Measurements from ENCODE around the gene PARN.
A peak's percentile ranks its signal among the peaks of the same experiment; 100 is the strongest.

PARN gene

DNA sequence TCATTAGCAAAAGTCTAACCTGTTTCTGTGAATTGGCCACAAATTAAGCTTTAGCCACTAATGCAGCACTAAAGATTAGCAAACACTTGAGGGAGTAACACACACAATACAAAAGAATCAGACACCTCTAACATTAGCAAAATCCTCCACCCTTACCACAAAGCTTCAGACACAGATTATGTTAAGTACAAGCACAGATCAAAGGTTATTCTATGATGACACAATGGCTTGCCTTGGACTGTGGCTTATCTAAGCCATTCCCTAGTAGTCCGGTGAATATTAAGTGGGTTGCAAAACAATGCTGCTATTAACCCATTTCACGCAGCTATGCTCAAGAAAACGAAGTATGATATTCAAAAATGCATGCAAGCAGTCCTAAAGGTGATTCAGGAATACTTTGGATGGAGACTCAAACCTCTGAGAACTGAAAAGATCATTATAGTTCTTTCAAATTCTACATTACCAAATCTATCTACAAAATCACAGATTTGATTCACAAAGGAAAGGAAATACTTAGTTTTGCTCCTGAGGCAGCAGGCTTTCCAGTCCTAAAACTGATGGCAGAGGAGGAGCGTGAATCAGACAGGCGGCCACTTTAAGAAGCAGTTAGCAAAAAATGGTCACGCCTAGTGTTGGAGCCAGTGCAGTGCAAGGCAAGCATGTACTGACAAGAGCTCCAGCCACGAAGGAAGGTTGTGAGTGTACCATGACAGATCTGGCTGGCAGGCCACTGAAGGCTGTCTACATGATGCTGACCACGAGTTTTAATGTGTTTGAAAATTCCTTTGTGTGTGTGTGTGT, 67.2 kb downstream of the PARN start:
- TF ChIP-seq, protein P1, sequence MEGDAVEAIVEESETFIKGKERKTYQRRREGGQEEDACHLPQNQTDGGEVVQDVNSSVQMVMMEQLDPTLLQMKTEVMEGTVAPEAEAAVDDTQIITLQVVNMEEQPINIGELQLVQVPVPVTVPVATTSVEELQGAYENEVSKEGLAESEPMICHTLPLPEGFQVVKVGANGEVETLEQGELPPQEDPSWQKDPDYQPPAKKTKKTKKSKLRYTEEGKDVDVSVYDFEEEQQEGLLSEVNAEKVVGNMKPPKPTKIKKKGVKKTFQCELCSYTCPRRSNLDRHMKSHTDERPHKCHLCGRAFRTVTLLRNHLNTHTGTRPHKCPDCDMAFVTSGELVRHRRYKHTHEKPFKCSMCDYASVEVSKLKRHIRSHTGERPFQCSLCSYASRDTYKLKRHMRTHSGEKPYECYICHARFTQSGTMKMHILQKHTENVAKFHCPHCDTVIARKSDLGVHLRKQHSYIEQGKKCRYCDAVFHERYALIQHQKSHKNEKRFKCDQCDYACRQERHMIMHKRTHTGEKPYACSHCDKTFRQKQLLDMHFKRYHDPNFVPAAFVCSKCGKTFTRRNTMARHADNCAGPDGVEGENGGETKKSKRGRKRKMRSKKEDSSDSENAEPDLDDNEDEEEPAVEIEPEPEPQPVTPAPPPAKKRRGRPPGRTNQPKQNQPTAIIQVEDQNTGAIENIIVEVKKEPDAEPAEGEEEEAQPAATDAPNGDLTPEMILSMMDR (IDR thresholded peaks at IDR 0.05), result no peak
- Histone ChIP-seq H3K27ac (no peak overlapping the region), H3K4me3 (no peak overlapping the region)
- DNase-seq (ENCODE audit: low spot score), result no peak

DNA sequence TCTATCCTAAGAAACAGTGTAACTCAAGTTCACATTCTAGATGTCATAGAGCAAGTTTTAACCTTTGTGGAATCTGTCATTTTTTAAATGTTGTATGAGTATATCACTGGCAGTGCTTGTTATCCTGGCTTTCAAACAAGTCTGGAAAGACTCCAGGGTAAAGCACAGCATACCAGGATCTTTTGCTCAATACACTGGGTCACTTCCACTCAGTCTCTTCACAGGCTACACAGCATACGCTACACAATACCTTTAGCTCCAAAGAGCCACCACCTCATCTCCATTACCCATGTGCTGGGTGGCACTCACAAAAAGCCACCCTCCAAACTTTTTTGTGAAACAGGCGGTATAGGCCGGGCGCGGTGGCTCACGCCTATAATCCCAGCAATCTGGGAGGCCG, 69.5 kb downstream of the PARN start:
- TF ChIP-seq, protein P1 (IDR thresholded peaks at IDR 0.05), result no peak
- Histone ChIP-seq H3K4me3 (no peak overlapping the region), H3K27ac (peak overlapping the region in 1 of 2 donors; percentile 69)
- no peak for DNase-seq (ENCODE audit: low spot score)

DNA sequence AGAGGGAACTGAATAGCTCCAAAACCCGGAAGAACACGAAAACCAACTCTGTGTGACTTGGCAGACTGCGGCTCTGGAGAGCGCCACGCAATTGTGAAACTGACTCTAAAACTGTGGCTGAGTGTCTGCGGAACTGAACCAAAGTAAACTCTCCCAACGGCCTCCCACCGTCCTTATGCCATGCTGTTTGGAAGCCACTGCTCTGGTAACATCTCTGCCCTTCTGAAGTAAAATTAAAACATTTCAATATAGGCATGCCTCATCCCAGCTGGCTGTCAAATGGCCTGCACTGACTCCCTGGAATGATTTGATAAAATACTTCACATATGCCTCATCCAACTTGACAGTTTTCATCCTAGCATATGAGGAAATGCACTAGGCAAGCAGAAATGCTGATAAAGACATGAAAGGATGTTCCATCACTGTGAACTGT, 70.2 kb downstream of the PARN start:
- TF ChIP-seq, protein P1 (IDR thresholded peaks at IDR 0.05), result no peak
- peak overlapping the region in 1 of 2 donors; percentile 69 for H3K27ac ChIP-seq
- H3K4me3 ChIP-seq, result peak overlapping the region; percentile 32
- no peak for DNase-seq (ENCODE audit: low spot score)

DNA sequence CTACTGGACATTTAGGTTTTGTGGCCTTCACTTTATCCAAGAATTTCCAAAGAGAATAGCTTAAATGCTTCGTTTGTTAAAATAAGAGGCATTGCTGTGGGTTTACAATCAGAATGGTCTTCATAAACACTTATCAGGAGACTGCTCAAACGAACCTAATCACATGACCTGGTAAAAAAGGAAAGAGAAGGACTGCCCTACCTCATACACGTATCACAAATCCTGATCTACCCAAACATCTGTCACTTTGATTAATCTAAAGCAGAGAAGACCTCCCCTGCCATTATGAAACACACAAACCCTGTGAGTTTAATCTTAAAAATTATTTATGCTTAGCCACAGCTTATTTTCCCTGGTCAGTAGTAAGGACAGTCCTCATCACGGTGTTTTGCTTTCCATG, 76.6 kb downstream of the PARN start:
- H3K4me3 ChIP-seq, result no peak overlapping the region
- no peak overlapping the region for H3K27ac ChIP-seq
- TF ChIP-seq, protein P1 (IDR thresholded peaks at IDR 0.05), result no peak
- DNase-seq (ENCODE audit: low spot score), result no peak

DNA sequence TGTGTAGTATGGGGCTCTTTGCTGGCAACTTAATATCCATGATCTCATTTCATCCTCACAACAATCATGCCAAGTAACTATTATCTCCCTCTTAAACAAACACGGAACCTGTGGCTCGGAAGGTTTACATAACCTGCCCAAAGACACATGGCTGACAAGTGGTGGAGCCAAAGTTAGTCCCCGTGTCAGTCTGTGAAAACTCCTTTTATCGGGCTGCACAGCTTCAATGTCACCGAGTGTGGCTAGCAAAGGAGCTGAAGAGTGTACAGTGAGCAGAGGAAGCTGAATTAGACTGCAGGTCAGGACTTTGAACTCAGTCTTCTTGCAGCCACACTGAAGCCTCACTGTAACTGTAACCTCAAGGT, 80.3 kb downstream of the PARN start:
- Histone ChIP-seq H3K27ac (no peak overlapping the region), H3K4me3 (no peak overlapping the region)
- TF ChIP-seq, protein P1 (IDR thresholded peaks at IDR 0.05), result no peak
- no peak for DNase-seq (ENCODE audit: low spot score)

DNA sequence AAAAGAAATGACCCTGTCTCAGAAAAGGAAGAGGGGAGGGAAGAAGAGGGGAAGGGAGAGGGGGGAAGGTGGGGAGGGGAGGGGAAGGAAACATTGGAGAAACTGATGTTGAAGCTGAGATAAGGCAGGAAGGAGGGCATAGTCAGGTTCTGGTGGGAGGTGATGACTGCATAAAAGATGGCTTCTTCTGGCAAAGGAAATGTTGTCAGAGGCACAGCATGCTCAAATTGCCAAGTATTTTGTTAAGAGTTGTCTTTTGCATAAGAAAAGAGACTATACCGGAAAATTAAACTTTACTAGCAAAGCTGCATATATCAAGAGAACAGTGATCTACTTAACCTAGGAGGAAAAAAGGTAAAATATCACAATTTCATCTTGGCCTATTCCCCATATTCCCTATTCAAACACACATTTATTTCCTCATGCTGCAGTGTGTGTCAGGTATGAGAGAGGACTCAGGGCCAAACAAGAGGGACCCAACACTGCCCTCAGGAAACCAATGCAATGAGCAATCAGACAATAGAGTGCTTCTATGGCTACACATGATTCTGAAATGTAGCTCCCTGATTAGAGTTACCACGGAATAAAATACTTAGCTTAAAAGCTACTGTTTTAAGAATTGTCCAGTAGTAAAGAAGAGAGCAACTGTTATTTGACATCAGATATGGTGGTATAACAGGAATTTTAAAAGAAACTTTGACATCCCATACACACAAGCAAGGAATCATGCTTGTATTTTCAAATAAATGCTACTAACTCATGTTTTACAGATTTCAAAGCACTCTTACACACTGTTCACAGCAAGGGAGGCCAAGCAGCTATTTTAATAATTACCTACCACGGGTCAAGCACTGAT, 80.9 kb downstream of the PARN start:
- Histone ChIP-seq H3K27ac (no peak overlapping the region), H3K4me3 (no peak overlapping the region)
- DNase-seq (ENCODE audit: low spot score), result no peak
- TF ChIP-seq, protein P1 (IDR thresholded peaks at IDR 0.05), result no peak
